H1 (cell line): Measurements from ENCODE around the gene WWC1. TPM values are rescaled to one million over a fixed set of nuclear protein-coding genes. Genes with fewer than 3 reads are reported as not detected.

ENCODE experiments used
- CTCF ChIA-PET: fragments of 300-600 bp; sonication (Branson Sonifier 250); formaldehyde crosslinking; loops from one replicate; lab custom pipeline; 2021; ENCODE audit not compliant: partially characterized antibody; lab: Charles Lee
- POLR2A ChIA-PET: fragments of 300-600 bp; sonication (Branson Sonifier 250); formaldehyde crosslinking; loops from one replicate; lab custom pipeline; 2021; ENCODE audit warnings: inconsistent platforms; ENCODE audit not compliant: partially characterized antibody; lab: Charles Lee
- DNase-seq, 2 experiments: peaks; one replicate each; pipeline versions ENCODE4 v3.0.0 to v3.0.0-alpha.2; 2010 to 2022; ENCODE audit warnings: low spot score in 2 of 2, low read depth in 1 of 2, mixed read lengths in 1 of 2
- FAIRE-seq: peaks from 2 replicates; lab custom pipeline; 2011; peaks lifted over from hg19 to GRCh38; lab: Jason Lieb, UNC
- H2AFZ ChIP-seq: 2 replicates; pipeline ENCODE4 v1.8.1; 2012; ENCODE audit warnings: low read length, inconsistent platforms
- H2AK5ac ChIP-seq: 2 replicates; pipeline ENCODE4 v1.6.1; 2013; ENCODE audit warnings: low read depth, low read length
- H2BK120ac ChIP-seq: replicated peaks from 2 replicates; pipeline ENCODE3; 2013; ENCODE audit warnings: low read depth, low read length, inconsistent platforms
- H2BK12ac ChIP-seq: 2 replicates; pipeline ENCODE4 v1.6.1; 2013; ENCODE audit warnings: low read depth, low read length
- H2BK15ac ChIP-seq: 2 replicates; pipeline ENCODE4 v1.6.1; 2013; ENCODE audit warnings: low read length
- H2BK20ac ChIP-seq: 2 replicates; pipeline ENCODE4 v1.6.1; 2013; ENCODE audit warnings: low read length
- H2BK5ac ChIP-seq: 2 replicates; pipeline ENCODE4 v1.6.1; 2013; ENCODE audit warnings: low read depth, low read length
- H3K14ac ChIP-seq: 2 replicates; pipeline ENCODE4 v1.6.1; 2013; ENCODE audit warnings: inconsistent platforms; ENCODE audit not compliant: insufficient read length
- H3K18ac ChIP-seq: 2 replicates; pipeline ENCODE4 v1.6.1; 2013; ENCODE audit warnings: low read length; ENCODE audit errors: extremely low read depth
- H3K23ac ChIP-seq: 2 replicates; pipeline ENCODE4 v1.6.1; 2013; ENCODE audit warnings: inconsistent platforms; ENCODE audit not compliant: insufficient read length
- H3K23me2 ChIP-seq: 2 replicates; pipeline ENCODE4 v1.6.1; 2013; ENCODE audit warnings: low read depth, low read length
- H3K27ac ChIP-seq: 2 replicates; pipeline ENCODE4 v1.6.1; 2011; ENCODE audit warnings: low read depth, low read length, inconsistent platforms
- H3K27me3 ChIP-seq, 4 experiments: replicated peaks in 1 of 4; 1 replicate in 1 of 4; 2 replicates in 3 of 4; pipeline versions ENCODE4 v1.6.1 to v1.8.1; 2011 to 2013; ENCODE audit warnings: low read length in 3 of 4, mild to moderate bottlenecking in 3 of 4, inconsistent platforms in 2 of 4, mixed read lengths in 2 of 4, moderate library complexity in 1 of 4; ENCODE audit not compliant: control insufficient read depth in 3 of 4, insufficient read depth in 3 of 4; ENCODE audit errors: extremely low read depth in 1 of 4
- H3K36me3 ChIP-seq, 4 experiments: 2 replicates each; pipeline versions ENCODE4 v1.6.1 to v1.8.1; 2011 to 2013; ENCODE audit warnings: mild to moderate bottlenecking in 4 of 4, low read length in 3 of 4, moderate library complexity in 2 of 4, control low read depth in 1 of 4, inconsistent platforms in 1 of 4; ENCODE audit not compliant: insufficient read depth in 4 of 4, control insufficient read depth in 2 of 4
- H3K4ac ChIP-seq: replicated peaks from 2 replicates; pipeline ENCODE3; 2013; ENCODE audit warnings: low read length, low read depth, mixed read lengths, inconsistent platforms; ENCODE audit not compliant: insufficient read length
- H3K4me1 ChIP-seq, 4 experiments: replicated peaks in 1 of 4; 1 replicate in 1 of 4; 2 replicates in 3 of 4; pipeline versions ENCODE4 v1.6.1 to v1.8.1; 2011 to 2013; ENCODE audit warnings: low read length in 3 of 4, inconsistent platforms in 2 of 4, mixed read lengths in 1 of 4; ENCODE audit not compliant: insufficient read depth in 4 of 4, control insufficient read depth in 3 of 4
- H3K4me2 ChIP-seq, 2 experiments: 2 replicates each; pipeline versions ENCODE4 v1.6.1 to v1.8.1; 2011 to 2013; ENCODE audit warnings: low read depth in 2 of 2, low read length in 2 of 2, control low read depth in 1 of 2, inconsistent platforms in 1 of 2, mild to moderate bottlenecking in 1 of 2; ENCODE audit not compliant: insufficient read depth in 1 of 2
- H3K4me3 ChIP-seq, 4 experiments: fragments of 200-600, 300-600 bp in 1 of 4; sonication (generic), shearing (Covaris generic), sonication (Bioruptor Twin) in 1 of 4; 2 replicates each; pipeline versions ENCODE4 v1.5.1 to v1.8.1; 2011 to 2016; ENCODE audit warnings: low read length in 4 of 4, low read depth in 3 of 4, control low read depth in 2 of 4, inconsistent platforms in 2 of 4, mild to moderate bottlenecking in 2 of 4, mixed read lengths in 1 of 4, moderate library complexity in 1 of 4; ENCODE audit not compliant: insufficient read depth in 2 of 4; ENCODE audit errors: extremely low read depth in 1 of 4
- H3K56ac ChIP-seq: replicated peaks from 2 replicates; pipeline ENCODE3; 2013; ENCODE audit warnings: low read depth, mild to moderate bottlenecking, mixed read lengths, low read length, inconsistent platforms; ENCODE audit not compliant: insufficient read length
- H3K79me1 ChIP-seq: 2 replicates; pipeline ENCODE4 v1.6.1; 2013; ENCODE audit warnings: low read depth, low read length, control low read depth
- H3K79me2 ChIP-seq, 2 experiments: 2 replicates each; pipeline versions ENCODE4 v1.6.1 to v1.8.1; 2012 to 2013; ENCODE audit warnings: low read length in 2 of 2, mild to moderate bottlenecking in 2 of 2, inconsistent platforms in 1 of 2; ENCODE audit not compliant: insufficient read depth in 2 of 2, control insufficient read depth in 1 of 2
- H3K9ac ChIP-seq, 4 experiments: replicated peaks in 1 of 4; 1 replicate in 1 of 4; 2 replicates in 3 of 4; pipeline versions ENCODE4 v1.6.1 to v1.8.1; 2011 to 2013; ENCODE audit warnings: low read depth in 3 of 4, low read length in 3 of 4, control low read depth in 2 of 4, mild to moderate bottlenecking in 2 of 4, moderate library complexity in 2 of 4, inconsistent platforms in 1 of 4; ENCODE audit errors: extremely low read depth in 1 of 4
- H3K9me3 ChIP-seq, 2 experiments: 2 replicates each; pipeline versions ENCODE4 v1.6.1 to v1.8.1; 2012 to 2013; ENCODE audit warnings: mild to moderate bottlenecking in 2 of 2, moderate library complexity in 2 of 2, control low read depth in 1 of 2, inconsistent platforms in 1 of 2, low read depth in 1 of 2, low read length in 1 of 2, mixed read lengths in 1 of 2; ENCODE audit not compliant: insufficient read depth in 2 of 2
- H4K20me1 ChIP-seq, 2 experiments: replicated peaks in 1 of 2; 2 replicates each; pipeline versions ENCODE3 to v1.8.1; 2011 to 2013; ENCODE audit warnings: inconsistent platforms in 2 of 2, low read length in 2 of 2, mild to moderate bottlenecking in 1 of 2; ENCODE audit not compliant: insufficient read depth in 2 of 2, control insufficient read depth in 1 of 2
- H4K5ac ChIP-seq: 2 replicates; pipeline ENCODE4 v1.6.1; 2013; ENCODE audit warnings: low read length, low read depth, mixed read lengths, inconsistent platforms; ENCODE audit not compliant: insufficient read length
- H4K8ac ChIP-seq: 2 replicates; pipeline ENCODE4 v1.8.0; 2013; ENCODE audit warnings: mild to moderate bottlenecking, moderate library complexity, low read length, inconsistent platforms; ENCODE audit not compliant: insufficient read depth; ENCODE audit errors: extremely low read depth
- H4K91ac ChIP-seq: replicated peaks from 2 replicates; pipeline ENCODE3; 2013; ENCODE audit warnings: low read length, mixed read lengths, inconsistent platforms; ENCODE audit not compliant: insufficient read length
- ATF2 ChIP-seq: IDR thresholded peaks from 2 replicates; pipeline ENCODE4 v1.6.1; 2012; ENCODE audit warnings: low read length, inconsistent platforms
- ATF3 ChIP-seq: IDR thresholded peaks from 2 replicates; pipeline ENCODE4 v1.6.1; 2011; ENCODE audit warnings: low read depth, mild to moderate bottlenecking, low read length; ENCODE audit not compliant: insufficient read depth
- BRCA1 ChIP-seq: IDR thresholded peaks from 2 replicates; pipeline ENCODE4 v1.6.1; 2012; ENCODE audit warnings: low read depth, low read length, improper control_type of control experiment
- NRF1 ChIP-seq: IDR thresholded peaks from 2 replicates; pipeline ENCODE4 v1.6.1; 2011; ENCODE audit warnings: mild to moderate bottlenecking, low read depth, low read length, improper control_type of control experiment
- RBBP5 ChIP-seq: IDR thresholded peaks from 2 replicates; pipeline ENCODE4 v1.7.1; 2012; ENCODE audit warnings: low read depth, mild to moderate bottlenecking, inconsistent platforms, low read length, moderate library complexity, borderline replicate concordance
- SAP30 ChIP-seq: fragments of 300-600 bp; sonication (generic); IDR thresholded peaks from 2 replicates; pipeline ENCODE4 v1.7.1; 2012; ENCODE audit warnings: low read length, moderate library complexity, mild to moderate bottlenecking, inconsistent platforms; ENCODE audit not compliant: insufficient read depth, insufficient replicate concordance
- SP2 ChIP-seq: IDR thresholded peaks from 2 replicates; pipeline ENCODE4 v1.6.1; 2012; ENCODE audit warnings: mild to moderate bottlenecking, low read length, inconsistent platforms
- SUZ12 ChIP-seq: fragments of 200-600 bp; sonication (generic); IDR thresholded peaks from 2 replicates; pipeline ENCODE4 v1.6.1; 2012; ENCODE audit warnings: mild to moderate bottlenecking, inconsistent platforms, low read length, moderate library complexity, mixed read lengths
- USF2 ChIP-seq: IDR thresholded peaks from 2 replicates; pipeline ENCODE4 v1.6.1; 2011; ENCODE audit warnings: low read length, improper control_type of control experiment
- WGBS, 2 experiments: shearing (Covaris generic) in 1 of 2; methylation state at CpG; one replicate each; pipeline versions ENCODE4 v1.1.6 to v1.1.7; 2013 to 2015; ENCODE audit warnings: low lambda C conversion rate in 2 of 2, mixed read lengths in 2 of 2, inconsistent platforms in 1 of 2, low coverage in 1 of 2, missing lambda C conversion rate in 1 of 2; ENCODE audit not compliant: insufficient replicate concordance in 2 of 2, insufficient coverage in 1 of 2, insufficient read length in 1 of 2; ENCODE audit errors: extremely low coverage in 1 of 2, missing lambda C conversion rate in 1 of 2; 5-methylcytosine and 5-hydroxymethylcytosine counted together
- polyA plus RNA-seq, 7 experiments: library from polyadenylated mRNA; depleted of rRNA in 3 of 7; stranded (reverse) in 5 of 7; unstranded in 2 of 7; fragments of >200 nt in 5 of 7; fragments of 200-250 nt in 2 of 7; gene quantifications; 1 replicate in 5 of 7; 2 replicates in 1 of 7; 4 replicates in 1 of 7; pipeline versions ENCODE4 v1.2.1 to v1.2.3, GENCODE V29; 2011 to 2013; ENCODE audit warnings: missing spikeins in 2 of 7, mixed read lengths in 2 of 7
- total RNA-seq: library from RNA; stranded (reverse); fragmentation: NEBNext Ultra II Directional; extraction: Animal tissue kit (Norgen Biotek cat#: 25700); gene quantifications from 2 replicates; pipeline ENCODE4 v1.2.1, GENCODE V29; 2021

WWC1 gene
- total and polyA plus RNA-seq, 2 of the 8 experiments (the other 6 are each of a cell fraction or from before 2014, with no cell fraction given): 16.4 to 41.1 TPM

- no peaks in the 10 kb centered on the region for H3K27me3 ChIP-seq
- no peak overlapping the region for H3K4me2 ChIP-seq
- H3K79me1 ChIP-seq: no peaks in the 10 kb centered on the region
- no peak for FAIRE-seq
- no peak overlapping the region for H3K9ac ChIP-seq
- H3K23ac ChIP-seq: no peak overlapping the region
- no peaks in the 10 kb centered on the region for H3K23me2 ChIP-seq
- H2BK5ac ChIP-seq: no peak overlapping the region
- WGBS, 2 experiments: 97% methylated on average over 6 of the region's 7 CpGs; no CpG with 5 or more reads in 1 of the 2 experiments
- peaks cover 0 to 69% (median 35%) of the 10 kb centered on the region in 4 experiments for H3K36me3 ChIP-seq
- no peak for DNase-seq
- H2AFZ ChIP-seq: no peak overlapping the region
- H2AK5ac ChIP-seq: no peak overlapping the region
- H3K14ac ChIP-seq: no peak overlapping the region
- H2BK12ac ChIP-seq: no peak overlapping the region
- no peak overlapping the region for H2BK20ac ChIP-seq
- H4K8ac ChIP-seq: no peak overlapping the region
- peaks cover 1 to 2% of the 10 kb centered on the region in 2 experiments for H4K20me1 ChIP-seq
- no peaks in the 10 kb centered on the region for H3K9me3 ChIP-seq
- H3K4me3 ChIP-seq: no peak overlapping the region
- no peak overlapping the region for H3K56ac ChIP-seq
- H3K27ac ChIP-seq: no peak overlapping the region
- CTCF ChIA-PET: no interaction called here
- H3K18ac ChIP-seq: no peak overlapping the region
- H4K91ac ChIP-seq: no peak overlapping the region
- no peak overlapping the region for H4K5ac ChIP-seq
- POLR2A ChIA-PET: no interaction called here
- no peak overlapping the region for H3K4ac ChIP-seq
- no peak overlapping the region for H2BK15ac ChIP-seq
- no peaks in the 10 kb centered on the region for H3K4me1 ChIP-seq
- no peaks in the 10 kb centered on the region for H3K79me2 ChIP-seq
- H2BK120ac ChIP-seq: no peak overlapping the region
- no peak for TF ChIP-seq BRCA1
- no peak for TF ChIP-seq USF2
- TF ChIP-seq SAP30: no peak
- no peak for TF ChIP-seq ATF2
- TF ChIP-seq RBBP5: no peak
- TF ChIP-seq NRF1: no peak
- no peak for TF ChIP-seq SUZ12
- TF ChIP-seq SP2: no peak
- TF ChIP-seq ATF3: no peak
These were observed 211.3 kb downstream of the WWC1 start for GRCh38 chr5:168502563-168503237.
